GM21381 (cell line): Measurements from ENCODE around the gene CCER1.

Experiments used
- ATAC-seq: cut with Tn5 transposase; IDR thresholded peaks from one replicate; pipeline ENCODE4 v1.9.1; 2021; ENCODE audit warnings: mild to moderate bottlenecking, moderate library complexity; ENCODE audit not compliant: unreplicated experiment

Gene CCER1

GRCh38 chr12:90969851-90970250, 14.9 kb upstream of the CCER1 start:
- ATAC-seq = no peak

DNA sequence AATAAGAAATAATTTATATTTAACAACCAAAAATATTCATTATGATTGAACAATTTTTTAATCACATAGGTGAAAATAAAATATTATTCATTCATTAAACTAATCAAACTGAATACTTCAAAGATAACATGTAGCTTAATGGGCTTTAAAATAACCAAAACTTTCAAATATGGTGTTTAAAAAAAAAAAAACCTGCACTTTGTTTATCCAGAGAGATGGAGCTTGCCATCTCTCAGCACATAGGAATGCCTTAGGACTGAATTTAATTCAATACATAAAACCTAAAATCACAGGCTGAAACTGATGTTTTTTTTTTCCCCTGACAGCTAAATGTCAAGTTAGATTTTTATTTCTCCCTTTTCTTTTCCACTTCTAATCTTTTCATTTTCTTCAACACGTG, 14.4 kb upstream of the CCER1 start:
- no peak for ATAC-seq

- no peak for ATAC-seq
Measured at GRCh38 chr12:90965204-90965603, 10.2 kb upstream of the CCER1 start.

DNA sequence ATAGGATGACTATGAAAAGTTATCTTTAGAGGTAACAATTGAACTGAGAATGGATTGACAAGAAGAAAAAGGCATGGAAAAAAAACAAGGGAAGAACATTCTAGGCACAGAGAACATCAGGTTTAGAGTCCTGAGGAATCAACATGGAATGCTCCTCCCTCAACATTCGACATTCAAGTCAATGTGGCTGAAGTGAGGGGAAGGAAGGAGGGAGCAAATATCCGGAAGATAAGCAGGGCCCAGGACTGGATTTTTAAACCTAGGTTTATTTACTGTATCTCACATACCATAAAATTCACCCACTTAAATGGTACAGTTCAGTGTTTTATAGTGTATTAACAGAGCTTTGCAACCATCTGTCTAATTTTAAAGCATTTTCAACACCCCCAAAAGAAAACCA, 9.6 kb upstream of the CCER1 start:
- ATAC-seq = no peak

- ATAC-seq = no peak
Measured at GRCh38 chr12:90963946-90964345, 9.0 kb upstream of the CCER1 start.

GRCh38 chr12:90961154-90961553, 6.2 kb upstream of the CCER1 start:
- ATAC-seq = no peak

- ATAC-seq = peak; percentile 89
Measured at GRCh38 chr12:90959538-90960139, 4.7 kb upstream of the CCER1 start.

DNA sequence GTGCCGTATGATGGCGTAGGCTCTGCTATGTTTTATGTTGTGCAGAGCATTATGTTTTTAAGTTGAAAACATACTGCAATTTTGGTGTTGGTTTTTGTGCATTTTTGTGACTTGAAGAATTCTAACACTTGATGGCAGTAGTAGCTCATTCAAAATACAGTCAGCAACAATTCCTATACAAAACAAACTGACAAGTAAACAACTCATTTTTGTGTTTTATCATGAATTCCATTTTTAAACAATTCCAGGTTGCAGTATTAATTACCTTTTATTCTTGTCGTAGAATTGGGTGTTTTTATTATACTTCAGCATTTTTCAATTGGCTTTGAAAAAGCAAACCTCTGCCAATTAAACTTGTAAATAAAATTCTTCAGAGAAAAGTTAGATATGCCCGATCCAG, 4.1 kb upstream of the CCER1 start:
- ATAC-seq = no peak

- ATAC-seq = no peak
Measured at GRCh38 chr12:90958347-90958746, 3.4 kb upstream of the CCER1 start.

- no peak for ATAC-seq
Measured at GRCh38 chr12:90954428-90954827, 548 bp downstream of the CCER1 start.

DNA sequence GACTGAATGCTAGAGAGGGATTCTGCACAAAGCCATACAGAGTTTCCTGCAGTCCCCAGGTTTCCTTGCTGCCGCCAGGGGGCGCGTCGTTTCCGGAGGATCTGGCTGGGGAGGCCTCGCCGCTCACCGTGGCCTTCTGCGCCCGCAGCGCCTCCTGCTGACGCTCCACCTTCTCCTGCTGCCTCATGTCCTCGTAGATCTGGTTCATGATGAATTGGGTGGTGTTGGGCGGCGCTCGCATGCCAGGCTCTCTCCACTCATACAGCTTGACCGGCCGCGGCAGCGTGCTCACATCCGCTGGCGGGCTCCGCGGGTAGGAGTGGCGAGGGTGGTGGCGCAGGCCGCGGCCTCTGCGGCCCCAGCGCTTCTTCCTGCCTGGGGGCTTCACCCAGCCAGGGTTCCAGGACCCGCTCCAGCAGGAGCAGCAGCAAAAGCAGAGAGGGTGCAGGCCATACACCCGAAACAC, 987 bp downstream of the CCER1 start:
- no peak for ATAC-seq

GRCh38 chr12:90951432-90952105, 3.4 kb downstream of the CCER1 start:
- no peak for ATAC-seq

DNA sequence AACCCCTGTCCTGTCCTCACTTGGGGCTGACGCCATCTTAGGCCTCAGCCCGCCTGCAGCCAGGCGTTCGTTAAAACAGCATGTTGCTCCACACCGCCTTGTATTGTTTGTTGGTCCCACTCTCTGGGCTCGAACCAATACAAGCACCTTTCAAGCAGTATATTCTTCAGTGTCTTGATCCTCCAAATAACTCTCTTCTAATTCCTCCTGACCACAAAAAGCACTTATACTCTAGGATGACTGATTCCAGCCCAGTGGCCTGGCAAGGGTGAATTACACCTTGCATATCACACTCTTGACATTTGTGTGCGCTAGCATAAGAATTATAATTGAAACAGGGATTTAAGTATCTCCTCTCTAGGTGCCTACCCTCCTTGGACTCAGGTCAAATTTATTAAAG, 7.1 kb downstream of the CCER1 start:
- ATAC-seq = no peak

DNA sequence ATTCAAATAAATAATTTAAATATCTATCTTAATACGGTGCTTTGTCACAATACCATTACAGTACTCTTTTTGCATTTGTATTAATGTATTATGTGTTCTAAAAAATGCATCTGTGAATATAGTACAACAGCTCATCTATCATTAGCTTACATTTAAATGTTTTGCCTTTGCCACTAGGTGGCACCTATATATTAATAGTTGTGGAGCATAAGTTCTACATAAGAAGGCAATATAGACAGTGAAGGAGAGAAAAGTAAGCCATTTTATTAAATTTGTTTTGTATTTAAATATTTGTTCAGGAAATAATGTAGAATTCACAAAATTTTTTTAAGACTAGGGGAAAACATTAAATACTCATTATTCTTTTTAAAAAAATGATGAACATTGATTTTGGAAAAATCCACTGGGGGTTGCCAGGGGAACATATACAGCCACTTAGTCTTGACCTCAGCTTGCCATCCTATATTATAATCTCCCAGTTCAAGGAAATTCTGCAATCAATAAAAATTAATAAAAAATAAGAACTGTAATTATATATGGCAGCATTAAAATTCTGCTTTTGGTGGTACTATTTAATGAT, 9.8 kb downstream of the CCER1 start:
- ATAC-seq = peak; percentile 58

DNA sequence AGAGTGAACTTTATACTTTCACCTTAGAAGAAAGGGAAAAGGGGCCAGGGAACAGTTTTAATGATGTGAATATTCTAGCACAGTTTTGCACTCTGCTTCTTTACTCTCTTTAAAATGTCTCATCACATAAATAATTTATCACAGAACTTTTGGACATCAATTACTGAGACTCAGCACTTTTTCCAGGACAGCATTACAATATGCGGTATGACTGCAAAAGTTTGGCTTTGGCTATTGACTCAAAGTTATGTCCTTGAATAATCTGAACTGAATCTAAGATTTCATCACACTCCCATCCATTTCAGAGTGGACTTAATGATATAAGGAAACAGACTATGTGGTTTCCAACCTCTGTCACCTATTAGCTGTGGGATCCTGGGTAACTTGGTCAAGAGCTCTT, 11.7 kb downstream of the CCER1 start:
- no peak for ATAC-seq

DNA sequence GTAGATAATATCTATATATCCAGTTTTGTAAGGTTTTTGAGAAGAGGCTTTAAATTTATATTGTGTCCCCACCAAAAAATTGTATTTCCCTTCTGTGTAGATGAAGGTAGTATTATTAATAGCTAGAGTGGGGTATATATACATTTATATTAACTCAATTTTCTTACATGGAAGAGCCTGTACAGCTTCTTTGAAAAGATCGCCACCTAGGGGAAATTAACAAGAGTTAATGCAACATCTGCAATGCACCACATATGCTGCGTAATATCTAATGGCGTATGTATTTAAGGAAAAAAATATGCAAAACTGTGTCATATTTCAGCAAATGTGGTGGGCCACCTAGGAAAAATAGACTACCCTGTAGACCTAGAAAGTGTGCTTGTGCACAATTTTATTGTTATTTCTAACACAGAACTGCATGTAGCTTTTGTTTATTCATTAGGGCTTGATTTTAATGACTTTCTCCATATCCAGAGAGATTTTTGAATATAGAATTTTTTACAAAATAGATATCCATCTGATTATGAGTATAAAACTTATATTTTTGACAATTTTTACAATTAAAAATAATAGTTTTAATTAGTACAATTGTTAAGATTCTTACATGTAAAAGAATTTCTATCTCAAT, 14.0 kb downstream of the CCER1 start:
- ATAC-seq = no peak

- ATAC-seq = no peak
Measured at GRCh38 chr12:90939382-90939781, 15.6 kb downstream of the CCER1 start.

- ATAC-seq = no peak
Measured at GRCh38 chr12:90938451-90938850, 16.5 kb downstream of the CCER1 start.

GRCh38 chr12:90937651-90938050, 17.3 kb downstream of the CCER1 start:
- ATAC-seq = no peak

DNA sequence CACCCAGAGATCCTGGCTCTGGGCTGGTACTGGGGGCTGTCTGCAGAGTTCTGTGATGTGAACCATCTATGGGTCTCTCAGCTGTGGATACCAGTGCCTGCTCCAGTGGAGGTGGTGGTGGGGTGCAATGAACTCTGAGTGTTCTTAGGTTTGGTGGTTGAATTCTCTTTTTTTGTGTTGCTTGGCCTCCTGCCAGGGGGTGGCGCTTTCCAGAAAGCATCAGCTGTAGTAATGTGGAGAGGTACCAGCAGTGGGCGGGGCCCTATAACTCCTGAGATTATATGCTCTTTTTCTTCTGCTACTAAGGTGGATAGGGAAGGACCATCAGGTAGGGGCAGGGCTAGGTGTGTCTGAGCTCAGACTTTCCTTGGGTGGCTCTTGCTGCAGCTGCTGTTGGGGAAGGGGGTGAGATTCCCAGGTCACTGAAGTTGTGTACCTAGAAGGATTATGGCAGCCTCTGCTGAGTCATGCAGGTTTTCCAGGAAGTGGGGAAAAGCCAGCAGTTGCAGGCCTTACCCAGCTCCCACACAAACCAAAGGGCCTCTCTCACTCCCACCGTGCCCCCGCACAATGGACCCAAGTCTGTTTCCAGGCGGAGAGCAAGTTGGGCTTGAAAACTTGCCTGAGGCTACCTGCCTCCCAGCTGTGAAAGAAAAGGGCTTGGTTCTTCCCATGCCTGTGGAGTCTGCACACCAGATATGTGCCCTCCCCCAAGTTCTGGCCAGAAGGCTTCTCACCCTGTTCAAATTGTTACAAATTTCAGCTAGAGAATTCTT, 18.6 kb downstream of the CCER1 start:
- ATAC-seq = no peak

- no peak for ATAC-seq
Measured at GRCh38 chr12:90925562-90925961, 29.4 kb downstream of the CCER1 start.
